Fibroblast of lung (primary cell): ENCODE measurements around the gene CDK18.

Experiments
- CTCF ChIP-seq, 2 donors: IDR thresholded peaks in 1 of 2; conservative IDR thresholded peaks in 1 of 2; 1 replicate in 1 of 2; 2 replicates in 1 of 2; pipeline ENCODE4 v1.5.1; 2011 to 2012; ENCODE audit warnings: low read length in 2 of 2, control low read depth in 1 of 2, inconsistent platforms in 1 of 2, low read depth in 1 of 2, mild to moderate bottlenecking in 1 of 2
- EZH2 ChIP-seq: IDR thresholded peaks from 2 replicates; pipeline ENCODE4 v1.5.1; 2012; ENCODE audit warnings: low read length, control low read depth, mild to moderate bottlenecking; ENCODE audit errors: missing control alignments

GRCh38 chr1:205494115-205494514 lies 10.4 kb upstream of the CDK18 start:
- TF ChIP-seq CTCF (conservative IDR thresholded peaks at IDR 0.05 in 1 of 2, IDR thresholded peaks at IDR 0.05 in 1 of 2; ENCODE audit: low read depth in 1 of 2, low read length in 2 of 2), result no peak
- no peak for TF ChIP-seq EZH2
